ENCODE measurements around the gene UBIAD1.

Gene UBIAD1

DNA sequence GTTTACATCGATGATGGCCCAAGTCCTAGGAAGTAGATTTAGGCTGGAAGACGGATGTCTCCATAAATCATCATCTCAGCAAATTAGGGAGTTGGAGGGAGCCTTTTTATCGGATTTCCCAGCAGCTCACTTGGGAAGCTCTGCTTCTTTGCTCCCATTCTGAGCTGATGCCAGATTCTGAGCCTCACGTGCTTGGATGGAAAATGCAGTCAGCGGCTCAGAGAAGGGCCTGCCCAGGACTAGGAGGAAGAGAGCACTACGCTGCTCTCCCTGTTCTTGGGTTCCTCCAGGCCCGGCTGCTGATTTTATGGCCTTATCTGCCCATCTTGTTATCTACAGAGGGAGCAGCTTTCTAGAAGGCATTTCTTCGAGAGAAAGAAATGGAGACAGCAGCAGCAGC lies 42.0 kb downstream of the UBIAD1 start:
- no peak for DNase-seq

DNA sequence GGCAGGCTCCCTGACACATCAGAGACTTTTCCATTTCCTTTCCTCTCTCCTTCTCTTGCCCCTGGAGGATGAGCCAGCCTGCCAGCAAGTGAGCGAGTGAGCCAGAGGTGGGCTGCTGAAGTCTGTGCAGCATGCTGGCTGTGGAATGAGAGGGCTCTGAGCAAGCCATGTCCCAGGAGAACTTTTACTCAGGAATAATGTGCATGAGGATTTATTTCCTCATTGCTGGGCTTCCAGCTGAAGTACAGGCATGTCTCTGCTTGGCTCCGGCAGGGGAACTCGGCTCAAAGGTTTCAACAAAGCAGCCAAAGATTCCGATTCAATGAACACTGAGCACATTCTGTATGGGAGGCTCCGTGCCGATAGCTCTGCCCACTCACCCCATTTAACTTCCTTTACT lies 43.7 kb downstream of the UBIAD1 start:
- DNase-seq: no peak

DNA sequence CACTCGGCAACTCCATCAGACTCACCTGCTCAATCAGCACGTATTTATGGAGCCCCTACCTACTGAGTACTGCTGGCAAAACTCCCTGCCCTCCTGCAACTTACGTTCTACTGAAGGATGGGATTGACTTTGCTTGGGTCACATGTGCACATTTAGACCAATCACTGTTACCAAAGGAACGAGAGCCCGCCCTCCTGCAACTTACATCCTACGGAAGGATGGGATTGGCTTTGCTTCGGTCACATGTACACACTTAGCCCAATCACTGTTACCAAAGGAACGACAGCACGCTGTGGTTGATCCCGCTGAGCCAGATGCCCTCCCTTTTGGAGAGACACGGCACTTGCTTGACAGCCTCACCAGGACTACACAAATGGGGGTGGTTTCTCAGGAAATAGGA lies 46.0 kb downstream of the UBIAD1 start:
- no peak for DNase-seq

DNA sequence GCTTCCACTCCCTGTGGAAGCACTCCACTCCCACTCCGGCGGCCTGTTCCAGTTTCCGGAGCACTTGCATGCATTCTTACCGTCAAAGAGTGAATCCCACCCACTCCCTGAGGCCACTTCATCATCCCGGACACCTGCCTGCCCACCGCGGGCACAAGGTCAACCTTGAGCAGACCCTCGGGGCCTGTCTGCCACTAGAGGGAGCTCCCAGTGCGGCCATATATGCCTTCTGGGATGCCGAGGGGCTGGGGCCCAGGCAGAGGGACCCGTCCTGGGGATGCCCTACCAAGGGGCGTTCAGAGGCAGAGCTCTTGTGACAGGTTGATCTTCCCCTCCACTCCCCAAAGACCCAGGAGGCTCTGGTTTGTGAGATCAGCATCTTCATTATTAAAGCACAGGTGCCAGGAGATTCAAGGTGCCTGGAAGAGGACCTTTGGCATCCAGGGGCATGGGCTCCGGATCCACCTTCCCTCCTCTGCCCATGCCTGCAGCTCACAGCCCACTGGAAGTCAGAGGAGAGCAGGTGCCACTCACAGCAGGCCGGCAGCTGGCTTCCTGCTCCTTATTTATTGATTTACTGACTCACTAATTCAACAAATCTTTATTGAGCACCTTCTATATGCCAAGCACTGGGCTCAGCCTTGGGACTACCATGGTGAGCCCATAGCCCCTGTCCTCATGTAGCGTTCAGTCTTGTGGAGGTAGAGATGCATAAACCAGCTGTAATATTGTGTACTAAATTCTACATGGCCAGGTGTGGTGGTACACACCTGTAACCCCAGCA lies 47.3 kb downstream of the UBIAD1 start:
- peak; percentile 33 for DNase-seq

GRCh38 chr1:11321656-11322491 lies 48.9 kb downstream of the UBIAD1 start:
- DNase-seq: no peak

GRCh38 chr1:11324567-11325165 lies 51.7 kb downstream of the UBIAD1 start:
- DNase-seq: no peak

- DNase-seq: no peak
These were observed 53.1 kb downstream of the UBIAD1 start for GRCh38 chr1:11326070-11326469.

DNA sequence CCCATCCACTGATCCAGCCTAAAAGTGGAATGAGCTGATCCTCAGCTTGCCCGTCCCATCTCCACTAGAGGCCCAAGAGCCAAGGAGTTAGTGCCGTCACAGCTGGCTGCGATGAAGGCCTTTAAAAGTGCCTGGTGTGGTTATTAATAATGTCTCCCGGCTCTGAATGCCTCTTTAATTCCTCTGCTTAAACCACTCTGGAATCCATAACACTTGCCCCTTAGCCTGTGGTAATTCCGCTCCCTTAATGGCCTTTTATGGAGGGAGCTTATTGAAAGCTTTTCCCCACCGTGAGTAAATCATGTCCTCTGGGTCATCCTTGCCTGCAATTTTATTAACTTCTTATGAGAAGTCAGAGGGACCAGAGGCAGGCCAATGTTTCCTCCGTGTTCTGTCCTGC lies 55.4 kb downstream of the UBIAD1 start:
- no peak for DNase-seq

GRCh38 chr1:11330411-11330810 lies 57.4 kb downstream of the UBIAD1 start:
- DNase-seq: no peak

- no peak for DNase-seq
These were observed 58.3 kb downstream of the UBIAD1 start for GRCh38 chr1:11331036-11331944.

DNA sequence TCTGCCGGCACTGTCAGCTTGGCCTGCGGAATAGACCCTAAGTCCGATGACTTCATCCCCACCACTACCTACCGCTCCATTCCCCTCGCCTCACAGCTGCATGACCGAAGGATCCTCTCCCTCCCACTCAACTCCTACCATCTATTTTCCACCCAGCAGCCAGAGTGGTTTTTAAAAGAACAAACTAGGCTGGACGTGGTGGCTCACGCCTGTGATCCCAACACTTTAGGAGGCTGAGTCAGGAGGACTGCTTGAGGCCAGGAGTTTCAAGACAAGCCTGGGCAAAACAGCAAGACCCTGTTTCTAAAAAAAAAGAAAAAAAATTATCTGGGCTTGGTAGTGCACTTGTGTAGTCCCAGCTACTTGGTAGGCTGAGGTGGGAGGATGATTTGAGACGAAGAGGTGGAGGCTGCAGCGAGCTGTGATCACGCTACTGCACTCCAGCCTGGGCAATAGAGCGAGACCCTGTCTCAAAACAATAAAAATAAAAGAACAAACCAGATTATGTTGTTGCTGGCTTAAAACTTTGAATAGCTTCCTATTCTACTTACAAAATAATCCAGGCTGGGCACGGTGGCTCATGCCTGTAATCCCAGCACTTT lies 59.0 kb downstream of the UBIAD1 start:
- DNase-seq: no peak

DNA sequence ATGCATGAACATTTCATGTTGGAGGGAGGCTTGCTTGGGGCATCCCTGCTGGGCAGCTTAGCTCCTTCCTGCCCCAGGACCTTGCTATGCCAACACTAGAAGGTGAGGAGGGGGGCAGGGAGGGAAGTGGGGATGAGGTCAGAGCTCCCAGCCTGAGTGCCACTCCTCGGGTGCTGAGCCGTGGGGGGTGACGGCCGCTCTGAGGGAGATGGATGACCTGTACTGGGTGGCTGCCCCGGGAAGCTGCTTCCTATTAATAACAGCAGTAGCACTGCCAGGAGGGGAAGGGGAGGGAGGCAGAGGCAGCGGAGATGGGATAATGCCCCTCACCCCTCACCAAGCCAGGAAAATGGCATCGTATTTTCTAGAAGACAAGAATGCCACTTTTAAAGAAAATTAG lies 60.6 kb downstream of the UBIAD1 start:
- no peak for DNase-seq

GRCh38 chr1:11334261-11334804 lies 61.3 kb downstream of the UBIAD1 start:
- no peak for DNase-seq

DNA sequence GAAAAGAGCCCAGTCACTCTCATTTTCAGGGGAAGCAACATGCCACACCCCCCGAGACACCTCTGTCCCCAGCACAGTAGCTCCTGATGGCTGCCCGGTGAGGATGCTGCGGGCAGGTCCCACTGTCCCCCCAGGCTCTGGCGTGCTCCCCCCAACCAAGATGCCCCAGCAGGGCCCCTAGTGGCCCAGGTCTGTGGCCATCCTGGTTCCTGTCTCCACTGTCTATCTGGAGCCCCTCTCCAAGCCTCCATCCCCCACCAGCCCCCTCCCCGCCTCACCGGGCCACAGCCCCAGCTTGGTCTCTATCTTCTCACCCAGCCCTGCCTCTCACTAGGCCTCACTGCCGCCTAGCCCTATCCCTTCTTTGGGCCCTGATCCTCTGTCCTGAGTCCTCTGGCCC lies 61.8 kb downstream of the UBIAD1 start:
- no peak for DNase-seq

- DNase-seq: no peak
These were observed 62.5 kb downstream of the UBIAD1 start for GRCh38 chr1:11335417-11336056.

DNA sequence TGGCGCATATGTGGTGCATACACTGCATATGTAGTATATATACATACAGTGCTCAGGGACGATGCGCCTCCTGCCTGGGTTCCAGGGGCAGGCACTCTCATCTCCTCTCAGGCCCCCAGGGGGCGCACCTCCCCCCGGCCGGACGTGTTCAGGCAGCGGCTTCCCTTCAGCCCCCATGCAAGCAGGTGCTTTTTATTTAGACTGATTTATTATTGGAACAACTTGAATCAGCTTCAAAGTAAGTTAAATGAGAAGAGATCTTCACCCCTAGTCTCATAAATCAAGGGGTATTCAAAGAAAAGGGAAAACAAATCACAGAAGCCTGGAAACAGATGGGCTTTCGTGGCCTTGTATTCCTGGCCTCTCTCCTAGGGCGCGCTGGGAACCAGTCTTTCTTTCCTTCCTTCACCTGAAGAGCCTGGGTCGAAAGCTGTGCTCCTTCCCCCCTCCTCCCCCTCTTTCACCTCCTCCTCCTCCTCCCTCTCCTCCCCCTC lies 64.6 kb downstream of the UBIAD1 start:
- peak; percentile 69 for DNase-seq

Measured in activated CD4-positive, alpha-beta T cell treated with anti-CD3 and anti-CD28 coated beads, Interleukin-2, amount 50 U/mL, for 1 hour (primary cell).